GM18517 (cell line): ENCODE data around the gene PLD3.
"Not testable (repeated sequence)": the region's sequence is repeated elsewhere in the genome, so short reads cannot be mapped to it uniquely, and the experiment has no call there.

ENCODE experiments used
- ATAC-seq: cut with Tn5 transposase; IDR thresholded peaks from one replicate; pipeline ENCODE4 v1.9.1; 2021; ENCODE audit warnings: mild to moderate bottlenecking, moderate library complexity; ENCODE audit not compliant: unreplicated experiment

The PLD3 gene

GRCh38 chr19:40362160-40362559, 13.7 kb downstream of the PLD3 start:
- ATAC-seq, result no peak

GRCh38 chr19:40363069-40363468, 14.6 kb downstream of the PLD3 start:
- ATAC-seq, result no peak

DNA sequence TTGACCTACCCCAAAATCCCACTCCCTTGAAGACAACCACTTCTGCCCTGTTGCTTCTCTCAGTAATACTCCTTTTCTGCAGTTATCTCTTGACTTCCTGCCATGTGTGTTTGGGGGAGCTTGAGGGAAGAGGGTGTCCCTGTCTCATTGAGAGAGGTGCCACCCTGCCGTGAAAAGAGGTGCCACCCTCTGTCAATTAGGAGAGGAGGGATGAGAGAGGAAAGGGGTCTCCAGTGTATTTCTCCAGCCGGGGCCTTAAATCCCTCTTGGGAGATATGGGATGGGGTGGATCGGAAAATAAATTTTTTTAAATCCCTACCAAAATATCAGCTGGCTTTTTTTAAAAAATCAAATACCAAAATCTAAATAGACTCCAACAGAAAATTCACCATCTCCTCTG, 16.5 kb downstream of the PLD3 start:
- no peak for ATAC-seq

GRCh38 chr19:40365613-40366401, 17.3 kb downstream of the PLD3 start:
- no peak for ATAC-seq

GRCh38 chr19:40366697-40367561, 18.4 kb downstream of the PLD3 start:
- no peak for ATAC-seq

DNA sequence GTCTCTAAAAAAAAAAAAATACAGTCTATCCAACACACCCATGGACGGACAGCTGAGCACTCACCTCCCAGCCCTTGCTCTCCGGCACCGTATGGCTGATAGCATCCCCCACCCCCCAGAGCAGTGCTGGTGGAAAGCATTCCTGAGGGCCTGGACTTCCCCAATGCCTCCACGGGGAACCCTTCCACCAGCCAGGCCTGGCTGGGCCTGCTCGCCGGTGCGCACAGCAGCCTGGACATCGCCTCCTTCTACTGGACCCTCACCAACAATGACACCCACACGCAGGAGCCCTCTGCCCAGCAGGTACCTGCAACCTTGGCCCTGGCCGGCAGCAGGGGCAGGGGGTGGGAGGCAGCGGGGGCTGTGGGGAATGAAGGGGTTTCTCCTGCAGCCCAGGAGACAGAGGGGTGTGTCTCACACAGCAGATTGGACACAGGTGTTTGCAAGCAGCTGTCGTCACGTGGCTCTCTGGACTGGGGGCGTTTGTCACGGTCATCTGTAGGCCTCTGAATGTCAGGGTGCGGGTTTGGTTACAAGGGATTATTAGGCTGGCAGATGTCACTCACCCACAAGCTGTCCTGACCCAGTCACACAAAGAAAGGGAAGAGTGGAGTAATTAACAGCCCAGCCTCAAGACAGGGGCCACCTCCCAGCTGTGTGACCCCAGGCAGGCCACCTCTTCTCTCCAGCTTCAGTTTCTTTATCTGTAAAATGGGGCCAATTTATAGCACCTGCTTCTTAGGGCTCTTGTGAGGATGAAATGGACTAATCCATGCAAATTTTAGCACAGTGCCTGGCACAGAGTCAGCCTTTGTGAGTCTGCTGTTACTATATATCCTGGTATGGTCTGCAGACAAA, 19.3 kb downstream of the PLD3 start:
- ATAC-seq, result no peak

GRCh38 chr19:40369797-40370196, 21.3 kb downstream of the PLD3 start:
- no peak for ATAC-seq

- ATAC-seq, result not testable (repeated sequence)
These were observed 21.8 kb downstream of the PLD3 start for GRCh38 chr19:40370253-40370652.

DNA sequence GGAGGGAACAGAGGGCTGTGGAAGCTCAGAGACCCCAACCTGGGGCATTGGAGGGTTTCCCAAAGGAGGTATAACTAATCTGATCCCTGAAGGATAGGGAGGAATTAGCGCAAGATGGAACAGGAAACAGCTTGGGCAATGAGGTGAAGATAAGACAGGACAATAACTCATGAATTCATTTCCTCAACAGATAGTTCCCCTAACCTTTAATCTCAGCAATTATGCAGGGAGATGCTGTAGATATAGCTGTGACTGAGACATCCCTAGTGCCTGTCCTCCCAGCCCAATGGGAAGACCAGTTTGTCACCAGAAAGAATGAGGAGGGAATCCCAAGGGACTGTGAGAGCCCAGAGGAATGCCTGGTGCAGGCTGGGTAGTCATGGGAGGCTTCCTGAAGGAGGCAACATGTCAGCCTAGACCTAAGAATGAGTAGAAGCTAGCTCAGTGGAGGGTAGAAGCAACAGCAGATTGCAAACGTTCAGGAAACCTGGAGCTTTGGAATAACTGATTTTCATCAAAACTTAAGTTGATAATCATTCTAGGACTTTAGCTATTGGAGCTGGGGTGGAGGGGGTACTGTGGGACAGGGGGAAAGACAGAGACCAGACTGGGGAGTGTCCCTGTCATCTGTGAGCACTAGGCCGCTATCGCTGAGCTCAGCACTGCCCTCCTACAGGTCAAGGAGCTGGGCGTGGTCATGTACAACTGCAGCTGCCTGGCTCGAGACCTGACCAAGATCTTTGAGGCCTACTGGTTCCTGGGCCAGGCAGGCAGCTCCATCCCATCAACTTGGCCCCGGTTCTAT, 22.7 kb downstream of the PLD3 start:
- no peak for ATAC-seq

- ATAC-seq, result no peak
These were observed 23.3 kb downstream of the PLD3 start for GRCh38 chr19:40371802-40372122.

GRCh38 chr19:40374084-40374483, 25.6 kb downstream of the PLD3 start:
- ATAC-seq, result no peak

DNA sequence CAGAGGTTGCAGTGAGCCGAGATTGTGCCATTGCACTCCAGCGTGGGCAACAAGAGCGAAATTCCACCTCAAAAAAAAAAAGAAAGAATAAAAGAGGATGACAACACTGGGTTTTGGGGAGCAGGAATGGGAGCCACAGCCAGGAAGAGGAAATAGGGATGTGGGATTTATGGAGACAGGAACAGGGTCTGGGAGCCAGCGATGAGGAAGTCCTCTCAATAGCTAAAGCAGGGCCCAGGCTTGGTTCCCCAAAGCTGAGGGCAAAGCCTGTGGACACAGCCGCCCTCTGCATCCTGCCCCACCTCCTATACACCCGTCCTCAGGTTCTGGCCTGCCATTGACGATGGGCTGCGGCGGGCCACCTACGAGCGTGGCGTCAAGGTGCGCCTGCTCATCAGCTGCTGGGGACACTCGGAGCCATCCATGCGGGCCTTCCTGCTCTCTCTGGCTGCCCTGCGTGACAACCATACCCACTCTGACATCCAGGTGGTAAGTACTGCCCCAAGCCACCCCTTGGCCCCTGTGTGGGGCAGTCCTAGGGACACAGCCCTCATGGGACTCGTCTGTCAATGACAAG, 27.9 kb downstream of the PLD3 start:
- no peak for ATAC-seq

GRCh38 chr19:40377876-40378385, 29.4 kb downstream of the PLD3 start:
- no peak for ATAC-seq

GRCh38 chr19:40378509-40378908, 30.0 kb downstream of the PLD3 start:
- ATAC-seq, result no peak

DNA sequence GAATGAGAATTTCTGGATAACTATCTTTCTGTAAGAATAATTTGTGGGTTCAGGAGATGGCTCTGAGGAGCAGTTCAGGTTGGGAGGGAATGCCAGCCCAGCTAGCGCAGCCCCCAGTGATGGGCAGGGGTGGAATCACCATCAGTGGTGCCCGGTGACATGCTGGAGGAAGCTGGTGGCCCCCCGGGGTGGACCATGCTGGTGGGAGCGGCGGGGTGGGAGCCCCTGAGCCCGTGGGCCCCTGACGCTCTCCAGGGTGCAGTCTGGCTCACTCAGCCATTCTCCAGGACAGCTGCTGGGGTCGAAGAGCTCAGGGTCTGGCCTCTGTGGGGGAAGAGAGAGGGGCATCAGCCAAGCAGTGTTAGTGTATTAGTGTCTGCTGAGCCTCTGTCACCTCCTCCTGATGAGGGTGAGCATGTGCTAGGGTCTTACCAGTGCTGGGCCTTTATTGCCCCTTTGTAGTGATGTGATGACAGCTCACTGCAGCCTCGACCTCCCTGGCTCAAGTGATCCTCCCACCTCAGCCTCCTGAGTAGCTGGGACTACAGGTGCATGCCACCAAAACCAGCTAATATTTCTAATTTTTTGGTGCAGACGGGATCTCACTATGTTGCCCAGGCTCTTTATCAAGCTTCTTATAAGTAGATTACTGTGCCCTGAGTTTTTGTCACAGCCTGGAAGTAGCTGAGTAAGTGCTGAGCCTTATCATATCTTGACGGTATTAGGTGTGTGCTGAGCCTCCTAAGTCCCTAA, 31.1 kb downstream of the PLD3 start:
- no peak for ATAC-seq

DNA sequence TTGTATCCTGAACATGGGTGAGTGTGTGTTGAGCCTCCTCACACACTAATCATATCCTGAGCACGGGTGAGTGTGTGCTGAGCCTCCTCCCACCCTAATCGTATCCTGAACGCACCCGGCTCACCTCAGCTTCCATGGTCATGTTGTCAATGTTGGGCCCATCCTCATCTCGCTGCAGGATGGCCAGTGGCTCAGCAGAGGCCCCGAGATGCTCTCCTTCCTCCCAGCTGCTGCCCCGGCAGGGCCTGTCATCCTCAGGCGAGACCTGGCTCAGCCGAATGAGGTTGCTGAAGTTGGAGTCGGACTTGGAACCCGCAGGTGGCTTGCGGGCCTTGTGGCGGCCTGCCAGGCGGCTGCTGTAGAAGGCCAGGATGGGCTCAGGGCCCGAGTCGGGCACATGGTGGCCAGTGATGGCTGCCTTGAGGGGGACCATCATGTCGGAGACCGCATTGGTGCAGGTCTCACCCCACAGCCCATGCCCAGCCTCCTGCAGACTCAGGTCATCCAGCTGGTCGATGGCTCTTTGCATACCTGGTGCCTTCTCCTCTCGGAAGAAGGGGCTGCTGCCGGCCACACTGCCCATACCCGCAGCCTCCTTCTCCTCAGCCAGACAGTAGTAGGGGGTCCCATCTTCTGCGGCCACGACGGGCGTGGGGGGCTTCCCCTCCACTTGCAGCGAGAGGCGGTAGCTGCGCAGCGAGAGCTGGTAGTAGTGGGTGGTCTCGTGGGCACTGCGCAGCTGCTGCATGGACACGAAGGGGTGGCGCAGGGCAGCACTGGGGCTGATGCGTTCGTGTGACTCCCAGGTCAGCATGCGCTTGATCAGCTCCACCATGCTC, 31.9 kb downstream of the PLD3 start:
- no peak for ATAC-seq

DNA sequence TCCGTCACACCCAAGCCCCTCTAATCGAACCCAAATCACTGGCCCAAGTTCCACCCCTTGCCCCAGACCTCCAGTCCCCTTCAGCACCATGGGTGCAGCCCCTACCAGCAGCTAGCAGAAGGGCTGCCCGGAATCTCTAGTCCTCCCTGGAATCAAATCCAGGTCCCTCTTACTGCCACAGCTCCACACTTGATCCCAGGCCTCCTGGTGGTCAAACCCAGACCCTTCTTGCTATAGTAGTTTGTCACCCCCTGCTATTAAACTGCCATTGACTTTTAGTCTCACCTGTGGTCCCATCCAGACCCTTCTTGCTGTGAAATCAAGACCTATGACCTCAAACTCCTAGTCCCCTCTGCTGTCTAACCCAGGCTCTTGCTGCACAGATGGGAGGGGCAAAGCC, 32.8 kb downstream of the PLD3 start:
- no peak for ATAC-seq

DNA sequence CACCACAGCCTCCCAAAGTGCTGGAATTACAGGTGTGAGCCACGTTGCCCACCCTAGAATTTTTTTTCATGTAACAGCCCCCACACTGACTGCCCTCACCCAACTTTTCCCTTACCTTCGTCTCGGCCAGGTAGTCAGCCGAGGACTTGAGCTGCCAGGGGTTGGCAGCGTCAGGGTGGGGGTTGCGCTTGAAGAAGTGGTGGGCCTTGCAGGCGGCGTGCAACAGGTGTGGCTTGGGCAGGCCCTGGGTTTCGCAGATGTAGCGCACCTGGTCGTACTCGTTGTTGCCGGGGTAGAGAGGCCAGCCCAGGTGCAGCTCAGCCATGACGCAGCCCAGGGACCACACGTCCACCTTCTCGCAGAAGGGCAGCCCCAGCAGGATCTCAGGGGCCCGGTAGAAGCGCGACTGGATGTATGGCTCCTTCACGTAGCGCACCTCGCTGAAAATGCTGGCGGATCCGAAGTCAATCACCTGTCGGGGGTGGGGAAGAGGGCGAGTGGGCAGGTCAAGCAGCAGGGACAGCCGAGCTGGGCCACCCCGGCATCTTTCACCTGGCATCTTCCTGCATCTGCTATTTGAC, 35.3 kb downstream of the PLD3 start:
- ATAC-seq, result no peak
